Cardiac fibroblast (primary cell): ENCODE data around the gene GAP43.

Experiments
- DNase-seq, 2 donors: peaks; one replicate each; pipeline versions ENCODE4 v3.0.0 to v3.0.0-alpha.2; 2010; ENCODE audit warnings: low read depth in 2 of 2
- H3K4me3 ChIP-seq, 2 donors: replicated peaks in 1 of 2; 1 replicate in 1 of 2; 2 replicates in 1 of 2; pipeline ENCODE4 v1.5.1; 2011; ENCODE audit warnings: low read depth in 2 of 2, low read length in 2 of 2, mild to moderate bottlenecking in 2 of 2, moderate library complexity in 1 of 2
- TF ChIP-seq, protein P1 (sequence below): IDR thresholded peaks from one replicate; pipeline ENCODE4 v1.5.1; 2011; ENCODE audit warnings: low read depth, mild to moderate bottlenecking, low read length, inconsistent platforms

Gene GAP43

DNA sequence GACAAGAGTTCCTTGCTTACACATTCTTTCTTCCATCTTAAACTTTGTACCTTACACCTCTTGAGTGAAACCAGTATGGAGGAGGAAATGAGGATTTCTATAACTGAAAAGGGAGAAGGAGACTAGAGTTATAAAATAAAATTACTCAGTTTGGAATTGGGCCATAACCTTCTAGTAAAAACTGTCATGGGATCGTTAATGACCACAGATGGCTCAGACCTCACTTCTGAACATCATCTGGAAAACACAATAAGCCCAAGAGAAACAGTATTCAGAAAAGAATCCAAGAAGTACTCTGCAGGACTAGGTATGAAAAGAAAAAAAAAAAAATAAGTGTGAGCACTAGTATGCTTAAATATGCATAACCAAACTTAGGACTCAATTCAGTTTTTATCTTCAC is 12.1 kb downstream of the GAP43 start:
- TF ChIP-seq, protein P1, sequence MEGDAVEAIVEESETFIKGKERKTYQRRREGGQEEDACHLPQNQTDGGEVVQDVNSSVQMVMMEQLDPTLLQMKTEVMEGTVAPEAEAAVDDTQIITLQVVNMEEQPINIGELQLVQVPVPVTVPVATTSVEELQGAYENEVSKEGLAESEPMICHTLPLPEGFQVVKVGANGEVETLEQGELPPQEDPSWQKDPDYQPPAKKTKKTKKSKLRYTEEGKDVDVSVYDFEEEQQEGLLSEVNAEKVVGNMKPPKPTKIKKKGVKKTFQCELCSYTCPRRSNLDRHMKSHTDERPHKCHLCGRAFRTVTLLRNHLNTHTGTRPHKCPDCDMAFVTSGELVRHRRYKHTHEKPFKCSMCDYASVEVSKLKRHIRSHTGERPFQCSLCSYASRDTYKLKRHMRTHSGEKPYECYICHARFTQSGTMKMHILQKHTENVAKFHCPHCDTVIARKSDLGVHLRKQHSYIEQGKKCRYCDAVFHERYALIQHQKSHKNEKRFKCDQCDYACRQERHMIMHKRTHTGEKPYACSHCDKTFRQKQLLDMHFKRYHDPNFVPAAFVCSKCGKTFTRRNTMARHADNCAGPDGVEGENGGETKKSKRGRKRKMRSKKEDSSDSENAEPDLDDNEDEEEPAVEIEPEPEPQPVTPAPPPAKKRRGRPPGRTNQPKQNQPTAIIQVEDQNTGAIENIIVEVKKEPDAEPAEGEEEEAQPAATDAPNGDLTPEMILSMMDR = no peak

DNA sequence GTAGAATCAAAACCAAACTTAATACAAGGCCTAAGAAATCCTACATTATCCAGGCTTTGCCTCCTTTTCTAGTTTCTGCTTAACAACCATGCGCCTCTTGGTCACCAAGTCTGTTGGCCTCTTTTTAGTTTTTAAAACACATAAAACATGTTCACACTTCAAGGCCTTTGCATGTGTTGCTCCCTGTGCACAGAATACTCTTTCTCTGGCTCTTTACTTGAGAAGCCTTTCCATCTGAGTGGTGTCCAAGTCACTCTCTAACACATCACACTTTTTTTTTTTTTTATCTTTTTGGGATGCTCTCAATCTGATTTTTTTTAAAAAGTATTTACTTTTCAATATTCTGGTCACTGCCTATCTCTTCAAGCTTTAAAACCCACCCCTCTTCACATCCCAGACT is 14.9 kb downstream of the GAP43 start:
- H3K4me3 ChIP-seq = no peak overlapping the region
- DNase-seq = no peak
- TF ChIP-seq, protein P1 = no peak

More for the DNA sequence above, 12.1 kb downstream of the GAP43 start:
- no peak overlapping the region for H3K4me3 ChIP-seq
- DNase-seq = no peak

DNA sequence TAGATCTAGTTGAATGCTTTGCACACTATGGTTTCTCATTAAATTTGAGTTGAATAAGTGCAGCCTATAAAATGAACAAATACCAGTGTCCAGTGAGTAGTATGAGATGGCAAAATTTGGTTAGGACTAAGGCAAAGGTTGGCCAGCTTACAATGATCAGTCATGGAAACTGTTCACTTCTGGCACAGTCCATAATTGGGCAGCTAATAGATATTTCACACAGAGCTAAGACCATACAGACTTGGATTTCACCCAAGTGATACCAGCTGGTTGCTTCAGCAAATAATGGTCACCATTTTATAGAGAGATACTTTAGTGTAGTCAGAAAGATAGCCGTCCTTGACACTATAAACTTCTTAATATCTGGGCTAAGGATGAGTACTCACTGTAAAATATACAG is 15.7 kb downstream of the GAP43 start:
- no peak overlapping the region for H3K4me3 ChIP-seq
- no peak for DNase-seq
- TF ChIP-seq, protein P1 = no peak

DNA sequence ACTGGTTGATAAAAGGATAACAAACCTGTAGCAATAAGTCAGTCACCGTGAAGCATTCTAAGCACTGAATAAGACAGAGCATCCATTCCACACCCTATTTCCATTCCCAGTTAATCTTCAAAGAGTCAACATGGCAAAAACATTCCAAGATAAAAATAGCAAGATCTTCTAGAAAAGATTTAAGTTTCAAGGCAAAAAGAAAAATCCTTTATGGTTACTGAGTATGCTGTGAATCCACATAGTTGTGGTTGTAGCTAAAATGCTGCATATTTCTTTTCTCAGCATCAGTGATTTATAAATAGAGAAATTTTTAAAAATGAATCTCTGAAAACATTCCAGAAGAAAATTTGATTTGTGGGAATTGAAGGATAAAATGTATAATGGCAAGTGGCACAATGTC is 21.1 kb downstream of the GAP43 start:
- no peak overlapping the region for H3K4me3 ChIP-seq
- TF ChIP-seq, protein P1 = no peak
- DNase-seq = no peak

DNA sequence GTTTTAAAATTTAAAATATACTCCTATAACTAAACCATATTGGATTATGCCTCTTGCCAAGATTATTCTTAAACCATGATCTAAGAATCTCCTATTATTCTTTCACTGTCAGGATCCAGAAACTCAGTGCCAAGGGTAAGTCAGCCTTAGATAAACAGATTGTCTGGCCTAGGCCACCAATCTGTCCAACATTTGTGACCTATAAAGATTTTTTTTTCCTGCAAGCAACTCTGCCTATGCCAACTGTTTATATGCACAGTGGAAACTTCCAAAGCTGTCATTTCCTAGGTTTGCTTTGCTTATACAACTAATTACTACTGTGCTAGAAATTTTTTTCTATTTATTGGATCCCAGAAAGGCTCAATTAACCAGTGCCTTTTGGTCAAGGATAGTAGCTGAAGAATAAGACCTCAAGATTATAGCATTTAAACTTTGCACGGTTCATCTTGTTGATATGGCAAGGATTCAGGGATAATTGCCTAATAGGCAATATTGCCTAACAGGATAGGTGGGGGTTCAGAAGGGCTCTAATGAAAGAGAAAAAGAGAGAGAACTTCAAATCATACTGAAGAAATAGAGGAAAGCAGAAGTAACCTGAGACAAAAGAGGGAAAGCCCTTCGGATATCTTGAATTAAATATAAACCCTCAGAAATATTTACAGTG is 22.8 kb downstream of the GAP43 start:
- TF ChIP-seq, protein P1 = no peak

DNA sequence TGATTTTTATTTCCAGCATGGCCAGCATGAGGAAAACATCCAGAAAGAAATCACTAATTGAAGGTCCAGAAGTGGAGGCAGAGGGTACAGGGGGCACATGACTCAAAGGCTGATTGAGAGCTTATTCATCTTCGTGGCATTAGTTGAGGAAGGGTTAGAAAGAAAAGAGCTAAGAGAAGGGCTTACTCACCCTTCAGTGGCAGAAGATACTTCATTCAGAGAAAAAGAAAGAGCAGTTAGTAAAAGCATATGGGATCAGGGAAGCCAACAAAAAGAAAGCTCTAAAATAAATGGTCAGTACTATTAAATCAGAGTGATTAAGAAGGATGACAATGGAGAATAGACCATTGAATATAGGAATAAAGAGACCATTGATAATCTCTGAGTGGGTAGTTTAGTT is 25.2 kb downstream of the GAP43 start:
- peak in 1 of 2 donors; percentile 21 for DNase-seq
- TF ChIP-seq, protein P1 = no peak
- H3K4me3 ChIP-seq = no peak overlapping the region

More for the DNA sequence above, 22.8 kb downstream of the GAP43 start:
- H3K4me3 ChIP-seq = no peak overlapping the region
- no peak for DNase-seq

DNA sequence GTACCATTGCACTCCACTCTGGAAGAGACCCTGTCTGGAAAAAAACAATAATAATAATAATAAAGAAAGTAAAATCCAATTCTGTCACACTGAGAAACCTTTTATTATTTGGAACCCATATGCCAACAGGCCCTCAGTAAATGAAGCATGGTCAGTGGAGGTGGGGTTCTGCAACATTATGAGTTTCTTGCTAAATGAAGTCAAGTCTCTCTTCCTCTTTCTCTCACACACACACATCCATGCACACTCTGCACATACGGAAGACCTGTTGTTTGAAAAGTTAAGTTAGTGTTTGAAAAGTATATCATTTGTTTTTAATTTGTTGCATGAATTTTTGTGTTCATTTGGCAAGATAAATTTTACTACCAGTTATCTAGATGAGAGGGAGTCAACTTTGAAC is 27.8 kb downstream of the GAP43 start:
- TF ChIP-seq, protein P1 = no peak
- no peak for DNase-seq
- H3K4me3 ChIP-seq = no peak overlapping the region
